HG02610 (cell line): ENCODE data around the gene RABGAP1L.
A peak's percentile ranks its signal among the peaks of the same experiment; 100 is the strongest.

Experiments
- ATAC-seq: cut with Tn5 transposase; IDR thresholded peaks from one replicate; pipeline ENCODE4 v1.9.1; 2021; ENCODE audit warnings: mild to moderate bottlenecking, moderate library complexity; ENCODE audit not compliant: unreplicated experiment

Gene RABGAP1L

DNA sequence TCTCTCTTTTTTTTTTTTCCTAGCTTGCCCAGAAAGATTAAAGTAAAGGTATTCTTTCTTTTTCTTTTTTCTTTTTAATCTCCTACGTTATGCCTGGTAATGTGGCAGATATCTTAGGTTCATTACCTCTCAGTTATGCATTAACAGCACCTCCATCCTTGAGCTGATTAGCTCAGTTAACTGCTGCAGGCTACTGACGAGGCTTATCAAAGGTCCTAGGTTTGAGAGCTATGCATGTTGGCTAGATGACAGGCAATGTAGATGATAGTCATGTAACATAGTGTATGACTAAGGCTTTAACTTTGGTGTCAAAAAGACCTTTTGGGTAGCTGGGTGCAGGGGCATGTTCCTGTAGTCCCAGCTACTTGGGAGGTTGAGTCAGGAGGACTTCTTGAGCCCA lies 786.7 kb downstream of the RABGAP1L start:
- no peak for ATAC-seq

DNA sequence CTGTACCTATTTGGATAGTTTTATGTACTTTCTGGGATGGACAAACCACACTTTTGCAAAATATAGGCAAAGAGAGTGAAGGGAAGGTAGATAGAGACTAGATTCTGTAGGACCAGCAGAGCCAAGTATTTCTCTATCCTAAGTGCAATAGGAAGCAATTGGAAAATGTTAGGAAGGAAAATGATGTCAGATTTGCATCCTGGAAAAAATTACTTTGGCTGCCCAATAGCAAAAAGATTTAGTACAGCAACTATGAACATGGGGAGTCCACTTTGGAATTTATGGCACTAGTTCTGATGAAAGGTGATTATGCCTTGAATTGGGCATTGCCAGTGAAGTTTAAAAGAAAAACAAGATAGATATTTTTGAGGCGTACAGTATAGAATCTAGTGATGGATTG lies 789.7 kb downstream of the RABGAP1L start:
- ATAC-seq, result no peak

DNA sequence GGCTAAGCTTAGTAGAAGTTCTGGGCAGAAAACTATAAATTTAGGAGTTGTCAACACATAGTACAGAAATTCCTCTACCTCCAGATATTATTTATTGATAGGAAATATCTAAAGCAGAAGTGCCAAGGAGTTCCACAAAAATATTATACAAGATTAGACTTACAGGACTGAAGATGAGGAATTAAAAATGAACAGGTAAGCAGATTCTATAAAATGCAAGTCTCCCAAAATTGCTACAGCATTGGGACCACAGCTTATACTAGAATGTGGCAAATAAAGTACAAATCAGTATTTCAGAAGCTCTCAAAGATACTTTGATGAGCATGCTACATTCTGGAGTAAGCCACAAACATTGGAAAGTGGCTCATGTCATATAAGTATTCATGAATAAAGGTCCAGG lies 790.3 kb downstream of the RABGAP1L start:
- ATAC-seq, result no peak

DNA sequence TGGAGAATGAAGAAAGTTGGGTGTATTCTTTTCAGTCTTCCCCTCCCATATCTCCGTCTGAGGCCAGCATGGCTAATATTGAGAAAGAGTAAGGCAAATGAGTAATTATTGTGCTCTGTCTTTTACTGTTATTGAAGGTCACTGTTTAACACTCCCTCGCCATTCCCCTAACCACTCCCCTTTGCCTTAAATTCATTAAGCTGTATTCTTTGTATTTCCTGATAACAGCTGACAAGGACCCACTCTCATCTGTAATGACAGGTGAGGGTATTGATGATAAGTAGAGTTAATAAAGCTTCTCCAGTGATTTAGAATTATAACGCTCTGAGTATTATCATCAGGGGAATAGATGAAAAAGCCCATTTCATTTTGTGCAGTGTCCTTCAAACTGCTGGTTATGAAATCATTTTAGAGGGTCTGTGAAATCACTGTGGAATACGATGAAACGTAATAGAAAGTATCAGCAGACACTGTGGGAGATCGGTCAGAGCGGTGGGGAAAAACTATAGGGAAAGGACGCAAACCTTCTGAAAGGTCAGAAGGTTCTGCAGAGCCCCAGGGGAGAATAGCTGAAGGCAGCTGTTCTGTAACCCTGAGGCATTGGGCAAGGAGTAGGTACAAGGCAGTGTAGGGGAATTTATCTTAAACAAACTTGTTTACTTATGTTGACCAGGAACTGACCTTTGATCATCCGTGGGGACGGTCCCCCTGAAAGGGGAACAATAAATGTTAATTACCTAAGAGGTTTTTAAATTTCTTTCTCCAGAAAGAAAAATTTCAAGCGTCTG lies 794.2 kb downstream of the RABGAP1L start:
- peak; percentile 76 for ATAC-seq

DNA sequence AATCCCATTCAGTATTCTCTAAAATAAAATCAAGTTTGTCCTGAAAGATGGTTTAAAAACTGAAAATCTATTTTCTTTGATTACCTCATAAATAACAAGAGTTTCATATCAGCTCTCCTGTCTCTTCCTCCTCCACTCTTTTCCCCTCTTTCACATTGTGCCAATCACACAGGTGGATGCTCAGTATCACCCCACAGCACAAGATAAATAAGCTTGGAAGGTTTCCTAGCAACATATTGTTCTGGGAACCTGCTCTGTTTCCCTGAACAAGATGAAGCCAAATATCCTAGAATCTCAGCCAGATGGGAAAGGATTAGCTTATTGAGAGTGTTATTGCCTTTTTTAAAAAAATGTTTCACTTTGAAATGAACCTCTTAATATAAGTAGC lies 794.7 kb downstream of the RABGAP1L start:
- peak; percentile 17 for ATAC-seq

DNA sequence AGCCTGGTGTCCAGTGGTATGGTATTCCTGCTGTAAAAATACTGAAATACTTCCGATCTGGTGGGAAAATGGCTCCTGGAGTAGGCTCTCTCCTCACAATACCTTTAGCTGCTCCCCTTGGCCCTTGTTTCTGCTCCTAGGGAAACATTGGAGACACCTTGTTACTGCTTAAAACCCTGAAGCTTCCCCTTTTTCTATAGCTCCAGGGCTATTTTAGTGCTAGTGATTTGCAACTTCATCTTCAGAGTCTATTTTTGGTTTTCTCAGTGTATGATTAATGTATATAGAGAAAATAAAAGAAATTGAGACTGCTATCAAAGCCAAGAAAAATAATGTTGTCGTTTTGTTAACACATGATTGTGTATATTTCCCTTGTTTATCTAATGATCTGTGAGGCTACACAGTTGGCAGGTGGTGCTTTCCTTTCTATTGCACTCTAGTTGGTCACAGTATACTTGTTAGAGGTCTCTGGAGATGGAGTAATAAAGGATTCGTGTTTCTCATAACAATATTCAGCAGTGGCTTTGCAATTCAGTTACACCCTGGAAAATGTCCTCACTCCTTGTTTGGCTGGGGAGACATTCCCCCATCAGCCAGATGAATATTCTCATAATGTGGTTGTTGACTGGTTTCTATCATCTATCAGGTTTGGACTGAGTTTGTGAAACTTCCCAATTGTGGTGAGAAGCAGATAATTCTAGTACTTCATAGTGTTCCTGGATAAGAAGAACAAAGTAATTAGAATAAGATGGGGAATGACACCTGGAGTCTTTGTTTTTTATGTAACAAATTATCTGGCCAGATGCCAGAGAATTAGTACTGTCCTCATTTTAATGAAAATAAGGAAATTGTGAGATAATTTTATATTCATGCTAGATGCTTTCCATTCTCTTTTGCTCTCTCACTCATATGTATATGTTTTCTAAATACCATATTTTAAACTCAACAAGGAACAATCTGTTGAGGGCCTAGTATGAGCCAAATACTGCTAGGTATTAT lies 795.6 kb downstream of the RABGAP1L start:
- no peak for ATAC-seq

DNA sequence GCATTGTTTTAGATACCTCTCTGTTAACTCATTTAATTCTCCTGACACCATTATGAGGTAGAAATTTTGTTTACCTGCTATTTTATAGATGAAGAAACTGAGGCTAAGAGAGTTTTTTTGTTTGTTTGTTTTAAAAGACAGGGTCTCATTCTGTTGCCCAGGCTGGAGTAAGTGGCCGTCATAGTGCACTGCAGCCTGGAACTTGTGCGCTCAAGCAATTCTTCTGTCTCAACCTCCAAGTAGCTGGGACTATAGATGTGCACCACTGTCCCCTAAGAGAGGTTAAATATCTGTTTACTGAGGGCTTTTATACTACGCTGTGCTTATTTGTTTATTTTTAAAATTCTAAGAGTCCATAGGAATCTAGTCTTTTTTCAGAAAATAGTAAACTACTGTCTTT lies 796.8 kb downstream of the RABGAP1L start:
- no peak for ATAC-seq

DNA sequence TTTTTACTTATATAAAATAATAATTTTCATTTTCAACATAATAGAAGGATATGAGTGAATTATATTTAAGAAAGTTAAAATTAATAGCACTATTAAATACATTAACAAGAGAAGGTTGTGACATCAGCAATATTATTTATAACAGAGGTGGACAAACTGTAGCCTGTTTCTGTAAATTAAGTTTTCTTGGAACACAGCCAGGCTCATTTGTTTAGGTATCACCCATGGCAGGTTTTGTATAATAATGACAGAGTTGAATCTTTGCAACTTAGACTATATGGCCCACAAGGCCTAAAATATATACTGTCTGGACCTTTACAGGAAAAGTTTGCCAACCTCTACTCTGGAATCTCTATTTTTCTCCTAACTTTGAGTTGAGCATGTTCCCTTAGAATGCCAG lies 797.7 kb downstream of the RABGAP1L start:
- ATAC-seq, result no peak

DNA sequence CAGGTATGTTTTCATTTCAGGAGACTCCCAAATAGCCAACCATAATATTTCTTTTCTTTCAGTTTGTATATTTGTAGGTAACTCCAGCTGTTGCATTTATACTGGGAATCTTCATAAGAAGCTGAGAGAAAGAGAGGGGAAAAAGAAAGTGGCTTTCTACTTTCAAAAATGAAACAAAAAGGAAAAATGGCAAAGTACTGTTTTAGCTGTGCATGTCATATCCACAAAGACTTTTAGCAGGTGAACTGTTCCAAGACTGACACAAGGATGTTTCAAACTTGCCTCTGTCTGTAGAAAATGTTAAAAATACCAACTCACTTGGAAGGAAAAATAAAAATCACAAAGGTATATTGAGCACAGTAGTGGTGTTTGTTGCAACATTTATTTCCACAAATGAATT lies 798.5 kb downstream of the RABGAP1L start:
- ATAC-seq, result no peak

DNA sequence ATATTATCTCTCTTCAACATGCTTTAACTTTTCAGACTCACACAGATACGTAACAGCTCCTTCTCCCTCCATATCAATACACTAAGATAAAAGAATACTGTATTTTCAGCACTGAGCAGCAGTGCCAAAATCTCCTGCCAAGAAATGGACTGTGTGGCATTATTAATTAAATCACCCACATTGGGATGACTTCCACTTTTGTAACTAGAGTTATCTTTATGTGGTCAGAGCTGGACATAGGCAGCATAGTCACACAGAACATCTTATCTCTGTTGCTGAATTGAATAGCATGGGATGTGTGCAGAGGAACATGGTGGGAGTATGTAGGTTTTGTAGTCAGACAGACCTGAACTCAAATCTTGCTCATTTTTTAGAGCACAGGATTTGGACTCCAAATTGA lies 799.1 kb downstream of the RABGAP1L start:
- ATAC-seq, result no peak

DNA sequence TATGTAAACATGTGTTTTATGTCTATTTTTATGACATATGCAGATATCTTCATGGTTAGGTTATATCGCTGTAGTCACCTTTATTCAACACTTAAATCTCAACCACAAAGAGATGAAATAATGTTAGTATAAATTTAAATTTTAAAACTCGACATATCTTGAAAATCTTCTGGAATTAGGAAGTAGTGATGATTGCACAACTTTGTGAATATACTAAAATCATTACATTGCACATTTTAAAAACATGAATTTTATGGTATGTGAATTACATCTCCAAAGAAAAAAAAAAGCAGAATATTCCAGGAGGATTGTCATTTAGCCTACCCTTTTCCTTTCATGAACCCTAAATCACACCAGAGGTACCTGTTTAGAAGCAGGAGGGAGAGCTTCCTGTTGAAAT lies 801.0 kb downstream of the RABGAP1L start:
- no peak for ATAC-seq

DNA sequence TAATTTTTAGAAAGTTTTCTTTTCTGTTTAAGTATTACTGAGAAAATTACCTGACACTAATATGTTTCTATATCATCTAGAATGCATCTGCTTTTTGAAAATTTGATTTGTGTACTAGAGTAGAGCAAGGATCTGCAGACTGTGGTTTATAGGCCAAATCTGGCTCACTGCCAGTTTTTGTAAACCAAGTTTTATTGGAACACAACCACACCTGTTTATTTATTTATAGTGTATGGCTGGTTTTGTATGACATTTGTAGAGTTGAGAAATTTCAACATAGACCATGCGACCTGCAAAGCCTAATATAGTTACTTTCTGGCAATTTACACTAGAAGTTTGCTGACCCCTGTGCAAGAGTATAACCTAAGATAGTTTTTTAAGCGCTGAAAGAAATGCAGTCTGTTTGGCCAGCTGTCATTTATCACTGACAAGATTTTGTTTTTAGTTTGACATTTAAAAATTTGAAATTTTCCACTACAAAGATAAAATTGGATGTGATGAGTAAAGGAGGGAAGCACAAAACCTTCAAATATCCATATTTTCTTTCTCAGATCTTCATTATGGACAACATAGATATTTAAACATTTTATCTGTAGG lies 804.3 kb downstream of the RABGAP1L start:
- no peak for ATAC-seq

DNA sequence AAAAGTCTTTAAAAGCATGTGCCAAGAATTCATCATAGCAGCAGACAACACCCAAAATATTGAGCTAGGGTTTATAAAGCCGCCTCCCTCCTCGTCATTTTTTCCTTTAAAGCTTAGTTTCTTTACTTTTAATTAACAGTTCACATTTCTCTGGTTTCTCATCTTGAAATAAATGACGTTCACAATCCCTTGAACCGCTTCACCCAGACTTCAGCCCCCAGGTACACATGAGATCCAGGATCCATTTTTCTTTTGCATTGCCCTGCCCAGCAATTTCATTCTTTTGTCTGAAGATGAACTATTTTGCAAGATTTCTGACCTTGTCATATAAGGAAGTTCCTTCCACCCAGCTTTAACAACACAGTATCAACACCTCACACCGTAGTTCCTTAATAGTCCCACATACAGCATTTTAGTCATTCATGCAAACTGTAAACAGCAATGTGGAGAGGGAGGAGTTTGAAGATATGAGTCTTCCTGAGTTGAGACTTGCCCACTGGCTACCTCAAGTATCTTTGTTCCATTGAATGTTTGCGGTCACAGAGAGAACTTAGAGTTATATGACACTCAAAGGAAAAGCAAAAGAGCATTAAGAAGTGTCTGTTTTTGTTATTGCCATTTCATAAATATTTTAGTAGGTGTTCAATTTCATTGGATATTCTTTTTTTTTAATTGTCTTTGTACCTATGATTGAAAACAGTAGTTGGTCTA lies 805.1 kb downstream of the RABGAP1L start:
- ATAC-seq, result peak; percentile 53

DNA sequence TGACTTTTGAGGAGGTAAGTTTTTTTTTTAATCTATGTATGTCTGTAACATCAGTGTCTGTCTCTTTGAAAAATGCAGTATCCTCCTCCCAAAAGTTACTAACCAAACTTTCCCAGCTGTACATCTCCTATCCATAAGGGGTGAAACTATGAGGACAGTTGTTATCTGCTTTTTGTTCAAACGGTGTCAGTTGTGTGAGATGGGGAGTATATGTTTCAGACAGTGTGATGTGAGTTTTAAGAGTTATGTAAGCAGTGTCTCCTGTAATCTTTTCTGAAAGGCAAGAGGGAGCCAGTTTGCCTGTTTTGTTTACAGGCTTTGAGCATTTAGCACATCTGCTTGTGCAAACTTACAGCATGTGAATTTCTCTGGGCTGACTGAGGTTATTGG lies 805.6 kb downstream of the RABGAP1L start:
- ATAC-seq, result peak; percentile 5

DNA sequence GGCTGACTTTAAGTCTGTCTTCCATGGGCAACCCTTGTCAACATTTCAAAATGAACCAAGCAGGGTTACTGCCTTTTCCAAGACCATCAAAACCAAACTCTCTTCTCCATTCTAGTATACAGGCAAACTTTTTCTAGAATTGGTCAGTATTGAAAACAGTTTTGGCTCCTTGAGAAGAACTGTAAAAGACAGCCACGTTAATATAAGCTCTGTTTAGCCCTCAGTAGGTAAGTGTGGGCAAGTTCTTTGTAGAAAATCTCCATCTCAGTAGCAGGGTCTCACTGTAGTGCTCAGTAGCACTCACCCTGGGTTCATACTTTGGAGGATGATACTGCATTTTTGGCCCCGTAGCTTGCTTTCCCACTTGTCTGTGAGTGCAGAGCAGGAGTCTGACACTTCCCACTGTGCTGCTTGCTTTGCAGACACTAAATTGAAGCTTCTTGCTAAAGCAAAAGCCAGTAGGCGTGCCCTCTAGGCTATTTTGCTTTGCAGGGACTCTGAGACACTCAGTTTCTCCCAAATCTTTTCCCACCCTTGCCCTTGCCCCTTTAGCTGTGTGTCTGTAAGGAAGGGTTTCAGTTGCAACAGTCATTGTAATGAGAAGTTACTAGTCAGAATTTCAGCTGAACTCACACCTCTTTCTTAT lies 806.2 kb downstream of the RABGAP1L start:
- ATAC-seq, result no peak

DNA sequence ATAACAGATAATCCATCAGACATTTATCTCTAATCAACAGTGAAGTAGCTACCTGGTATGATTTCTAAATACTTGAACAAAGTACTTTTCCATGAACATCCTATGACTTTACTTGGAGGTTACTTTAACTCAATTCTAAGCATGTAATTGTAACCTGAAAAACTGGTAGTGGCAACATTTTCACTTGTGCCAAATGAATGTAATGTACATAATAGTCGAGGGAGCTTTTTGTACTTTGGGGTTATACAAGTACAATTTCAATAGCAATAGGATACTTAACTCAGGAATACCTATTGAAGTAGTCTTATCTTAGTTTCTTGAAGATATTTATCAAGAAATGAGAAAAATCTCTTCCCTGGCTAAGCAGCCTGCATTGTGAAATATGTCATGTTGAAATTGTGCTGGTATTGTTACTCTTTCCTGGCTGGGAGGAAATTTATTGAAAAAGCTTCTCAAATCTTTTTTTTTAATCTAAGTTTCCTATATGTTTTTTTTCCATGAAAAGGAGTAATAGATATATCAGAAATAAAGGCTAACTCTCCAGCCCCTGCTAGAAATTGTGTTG lies 806.8 kb downstream of the RABGAP1L start:
- ATAC-seq, result no peak

DNA sequence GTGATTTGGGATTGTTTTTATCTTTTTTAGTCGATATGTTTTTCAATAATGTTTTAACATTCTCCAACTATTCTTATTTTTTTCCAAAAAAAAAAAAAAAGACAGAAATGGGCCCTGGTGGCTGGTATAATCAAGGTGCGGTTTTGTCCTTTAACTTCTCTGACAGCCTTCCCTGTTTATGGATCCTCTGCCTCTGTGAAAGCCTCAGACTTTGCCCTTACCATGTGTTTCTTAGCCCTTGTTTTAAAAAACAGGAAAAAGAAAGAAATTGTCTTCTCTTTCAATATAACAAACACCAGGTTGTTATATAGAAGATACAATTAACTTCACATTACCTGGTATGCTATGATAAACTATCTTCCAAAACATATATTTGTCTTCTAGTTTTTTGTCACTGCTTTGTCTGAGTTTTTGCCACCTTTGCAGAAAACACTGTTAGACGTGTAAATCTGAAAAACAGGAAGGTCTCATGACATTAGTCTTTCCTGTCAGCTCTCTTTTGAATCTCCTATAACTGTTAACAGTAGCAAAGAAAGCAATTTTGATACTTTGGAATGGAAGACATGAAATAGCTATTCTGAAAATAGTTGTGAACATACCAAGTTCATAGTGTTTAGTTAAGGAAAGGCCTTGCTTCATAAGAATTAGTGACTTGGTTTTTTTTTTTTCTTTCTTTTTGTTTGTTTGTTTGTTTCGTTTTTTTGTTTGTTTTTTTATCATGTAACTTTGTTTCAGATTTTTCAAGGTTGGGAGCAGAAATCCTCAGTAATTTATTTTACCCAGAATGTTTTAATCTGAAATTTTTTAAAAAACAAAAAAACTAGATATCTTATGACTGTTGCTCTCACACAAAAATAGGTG lies 808.8 kb downstream of the RABGAP1L start:
- ATAC-seq, result no peak

DNA sequence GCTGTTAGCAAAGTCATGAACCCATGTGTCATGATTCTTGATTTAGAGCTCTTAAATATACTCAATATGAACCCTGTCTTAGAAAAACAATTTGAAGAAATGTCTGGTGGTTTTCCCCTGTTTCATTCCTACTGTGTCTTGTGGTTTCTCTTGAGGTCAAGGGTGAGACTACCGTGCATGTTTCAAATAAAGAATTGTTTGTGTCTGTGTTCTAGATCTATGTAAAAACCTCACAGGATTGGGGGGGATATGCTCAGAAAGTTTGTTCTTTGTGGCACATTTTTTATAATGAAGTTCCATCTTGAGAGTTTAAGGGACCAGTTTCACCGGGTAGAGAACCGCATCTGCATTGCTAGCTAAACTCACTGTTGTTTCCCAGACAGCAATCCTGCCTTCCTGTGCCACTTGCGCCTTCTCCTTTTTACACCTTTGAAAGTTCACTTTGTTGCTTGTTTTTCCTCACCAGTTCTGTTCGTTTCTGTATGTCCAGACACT lies 809.5 kb downstream of the RABGAP1L start:
- ATAC-seq, result peak; percentile 71

DNA sequence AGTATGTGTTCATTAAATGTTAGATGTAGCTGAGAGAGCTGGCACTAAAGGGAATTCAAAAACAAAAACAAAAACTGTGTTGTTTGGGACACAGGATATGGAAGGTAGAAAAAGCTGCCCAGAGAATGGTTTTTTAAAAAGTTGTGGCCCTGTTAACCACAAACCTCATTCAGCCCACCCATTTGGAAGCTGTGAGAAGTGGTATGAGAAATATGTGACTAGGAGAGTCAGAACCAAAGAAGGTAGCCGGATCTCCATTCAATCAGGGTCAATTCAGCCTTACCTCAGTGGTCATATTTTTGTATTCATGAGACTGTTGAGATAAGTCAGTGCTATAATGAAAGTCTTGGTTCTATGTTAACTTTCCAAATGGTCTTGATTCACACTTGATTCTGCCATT lies 810.7 kb downstream of the RABGAP1L start:
- ATAC-seq, result peak; percentile 67
